H1 (cell line): Measurements from ENCODE around the gene SMOC2.

Source experiments
- POLR2A ChIP-seq, 2 experiments: IDR thresholded peaks; 1 replicate in 1 of 2; 2 replicates in 1 of 2; pipeline ENCODE4 v1.6.1; 2011; ENCODE audit warnings: low read depth in 2 of 2, low read length in 2 of 2, mild to moderate bottlenecking in 2 of 2; ENCODE audit errors: control extremely low read depth in 1 of 2
- POLR2AphosphoS5 ChIP-seq: IDR thresholded peaks from 2 replicates; pipeline ENCODE4 v1.6.1; 2011; ENCODE audit warnings: low read depth, low read length
- SP1 ChIP-seq: IDR thresholded peaks from 2 replicates; pipeline ENCODE4 v1.6.1; 2011; ENCODE audit warnings: low read depth, low read length
- ZNF274 ChIP-seq: IDR thresholded peaks from 2 replicates; pipeline ENCODE4 v1.7.0; 2012; ENCODE audit warnings: low read length, borderline replicate concordance; ENCODE audit errors: extremely low read depth
- TF ChIP-seq, protein P1 (sequence below), 3 experiments: IDR thresholded peaks; 1 replicate in 2 of 3; 2 replicates in 1 of 3; pipeline versions ENCODE4 v1.5.1 to v1.6.1; 2011; ENCODE audit warnings: low read length in 3 of 3, mild to moderate bottlenecking in 3 of 3, inconsistent platforms in 2 of 3, low read depth in 1 of 3, moderate library complexity in 1 of 3; ENCODE audit not compliant: insufficient read depth in 1 of 3; ENCODE audit errors: control extremely low read depth in 1 of 3

DNA sequence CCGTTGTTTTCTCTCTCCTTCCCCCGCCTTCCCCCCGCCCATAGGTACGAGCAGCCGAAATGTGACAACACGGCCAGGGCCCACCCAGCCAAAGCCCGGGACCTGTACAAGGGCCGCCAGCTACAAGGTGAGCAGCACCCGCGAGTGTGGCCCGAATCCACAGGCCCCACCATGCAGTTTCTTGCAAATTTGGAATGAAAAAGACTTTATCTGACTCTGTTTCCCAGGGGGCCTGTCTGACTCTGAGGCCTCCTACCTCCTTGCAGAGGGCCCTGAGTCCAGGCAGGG lies 167.1 kb downstream of the SMOC2 start:
- TF ChIP-seq POLR2AphosphoS5 (no peak), SP1 (no peak), ZNF274 (no peak), POLR2A (IDR thresholded peaks at IDR 0.05; ENCODE audit: control extremely low read depth in 1 of 2, low read depth in 2 of 2, low read length in 2 of 2) (no peak)
- TF ChIP-seq, protein P1, sequence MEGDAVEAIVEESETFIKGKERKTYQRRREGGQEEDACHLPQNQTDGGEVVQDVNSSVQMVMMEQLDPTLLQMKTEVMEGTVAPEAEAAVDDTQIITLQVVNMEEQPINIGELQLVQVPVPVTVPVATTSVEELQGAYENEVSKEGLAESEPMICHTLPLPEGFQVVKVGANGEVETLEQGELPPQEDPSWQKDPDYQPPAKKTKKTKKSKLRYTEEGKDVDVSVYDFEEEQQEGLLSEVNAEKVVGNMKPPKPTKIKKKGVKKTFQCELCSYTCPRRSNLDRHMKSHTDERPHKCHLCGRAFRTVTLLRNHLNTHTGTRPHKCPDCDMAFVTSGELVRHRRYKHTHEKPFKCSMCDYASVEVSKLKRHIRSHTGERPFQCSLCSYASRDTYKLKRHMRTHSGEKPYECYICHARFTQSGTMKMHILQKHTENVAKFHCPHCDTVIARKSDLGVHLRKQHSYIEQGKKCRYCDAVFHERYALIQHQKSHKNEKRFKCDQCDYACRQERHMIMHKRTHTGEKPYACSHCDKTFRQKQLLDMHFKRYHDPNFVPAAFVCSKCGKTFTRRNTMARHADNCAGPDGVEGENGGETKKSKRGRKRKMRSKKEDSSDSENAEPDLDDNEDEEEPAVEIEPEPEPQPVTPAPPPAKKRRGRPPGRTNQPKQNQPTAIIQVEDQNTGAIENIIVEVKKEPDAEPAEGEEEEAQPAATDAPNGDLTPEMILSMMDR (IDR thresholded peaks at IDR 0.05; ENCODE audit: control extremely low read depth in 1 of 3, insufficient read depth in 1 of 3, low read depth in 1 of 3, low read length in 3 of 3), result no peak
